ENCODE measurements around the gene TAOK3.
"Not testable (repeated sequence)": the region's sequence is repeated elsewhere in the genome, so short reads cannot be mapped to it uniquely, and the experiment has no call there.

Gene TAOK3

GRCh38 chr12:118371321-118372282 is 1.1 kb downstream of the TAOK3 start:
- no peak for DNase-seq

GRCh38 chr12:118370601-118371000 is 2.1 kb downstream of the TAOK3 start:
- DNase-seq = no peak

- no peak for DNase-seq
These were observed 3.9 kb downstream of the TAOK3 start for GRCh38 chr12:118368821-118369220.

- DNase-seq = no peak
These were observed 10.8 kb downstream of the TAOK3 start for GRCh38 chr12:118361889-118362288.

GRCh38 chr12:118361092-118361404 is 11.7 kb downstream of the TAOK3 start:
- DNase-seq = no peak

GRCh38 chr12:118359541-118359915 is 13.2 kb downstream of the TAOK3 start:
- DNase-seq = no peak

- DNase-seq = no peak
These were observed 13.8 kb downstream of the TAOK3 start for GRCh38 chr12:118358612-118359540.

- no peak for DNase-seq
These were observed 14.7 kb downstream of the TAOK3 start for GRCh38 chr12:118358008-118358359.

- DNase-seq = peak; percentile 74
These were observed 15.3 kb downstream of the TAOK3 start for GRCh38 chr12:118357257-118358007.

- peak; percentile 89 for DNase-seq
These were observed 15.9 kb downstream of the TAOK3 start for GRCh38 chr12:118356809-118357256.

GRCh38 chr12:118355843-118356242 is 16.9 kb downstream of the TAOK3 start:
- peak; percentile 43 for DNase-seq

- no peak for DNase-seq
These were observed 17.8 kb downstream of the TAOK3 start for GRCh38 chr12:118354903-118355302.

- not testable (repeated sequence) for DNase-seq
These were observed 18.2 kb downstream of the TAOK3 start for GRCh38 chr12:118354503-118354902.

GRCh38 chr12:118353721-118354120 is 19.0 kb downstream of the TAOK3 start:
- DNase-seq = no peak

GRCh38 chr12:118350908-118351559 is 21.7 kb downstream of the TAOK3 start:
- DNase-seq = no peak

GRCh38 chr12:118347916-118348315 is 24.8 kb downstream of the TAOK3 start:
- DNase-seq = no peak

- DNase-seq = no peak
These were observed 25.8 kb downstream of the TAOK3 start for GRCh38 chr12:118346895-118347294.

- no peak for DNase-seq
These were observed 27.4 kb downstream of the TAOK3 start for GRCh38 chr12:118345355-118345754.

GRCh38 chr12:118344829-118345228 is 27.9 kb downstream of the TAOK3 start:
- DNase-seq = no peak

- no peak for DNase-seq
These were observed 30.6 kb downstream of the TAOK3 start for GRCh38 chr12:118342090-118342489.

GRCh38 chr12:118337194-118337838 is 35.4 kb downstream of the TAOK3 start:
- DNase-seq = peak; percentile 58

- DNase-seq = no peak
These were observed 36.6 kb downstream of the TAOK3 start for GRCh38 chr12:118336123-118336522.
